Naive B cell (primary cell): Measurements from ENCODE around the gene GPX1. TPM values are rescaled to one million over a fixed set of nuclear protein-coding genes. Genes with fewer than 3 reads are reported as not detected.
"Not testable (repeated sequence)": the region's sequence is repeated elsewhere in the genome, so short reads cannot be mapped to it uniquely, and the experiment has no call there.

ENCODE experiments used
- ATAC-seq, 2 donors: fragments of 150-1000 bp; cut with Tn5 transposase; 2 replicates each; pipeline ENCODE4 v1.10.0; 2021; ENCODE audit warnings: low read depth in 2 of 2, mild to moderate bottlenecking in 2 of 2, moderate library complexity in 2 of 2
- DNase-seq: peaks from one replicate; pipeline ENCODE4 v3.0.0; 2022
- H3K27ac Mint-ChIP-seq, 6 donors: one replicate each; pipeline ENCODE4 v1.8.0; 2020 to 2022; ENCODE audit warnings: mild to moderate bottlenecking in 6 of 6, mixed read lengths in 6 of 6, moderate library complexity in 5 of 6, inconsistent platforms in 2 of 6
- H3K27me3 Mint-ChIP-seq, 3 donors: one replicate each; pipeline ENCODE4 v1.8.0; 2021 to 2022; ENCODE audit warnings: mixed read lengths in 3 of 3, mild to moderate bottlenecking in 1 of 3
- H3K36me3 Mint-ChIP-seq, 2 donors: one replicate each; pipeline ENCODE4 v1.8.0; 2020 to 2022; ENCODE audit warnings: mixed read lengths in 2 of 2, inconsistent platforms in 1 of 2, mild to moderate bottlenecking in 1 of 2
- H3K4me1 Mint-ChIP-seq, 3 donors: one replicate each; pipeline ENCODE4 v1.8.0; 2020 to 2022; ENCODE audit warnings: mixed read lengths in 3 of 3, inconsistent platforms in 1 of 3, mild to moderate bottlenecking in 1 of 3, moderate library complexity in 1 of 3
- H3K4me3 Mint-ChIP-seq, 8 donors: one replicate each; pipeline ENCODE4 v1.8.0; 2020 to 2022; ENCODE audit warnings: mild to moderate bottlenecking in 8 of 8, mixed read lengths in 8 of 8, moderate library complexity in 8 of 8, inconsistent platforms in 2 of 8
- H3K9me3 Mint-ChIP-seq, 7 donors: one replicate each; pipeline ENCODE4 v1.8.0; 2020 to 2022; ENCODE audit warnings: mixed read lengths in 7 of 7, mild to moderate bottlenecking in 5 of 7, inconsistent platforms in 2 of 7, moderate library complexity in 1 of 7
- polyA plus RNA-seq, 6 donors: library from polyadenylated mRNA; unstranded; fragments of 300-500 nt; fragmentation: Illumina TruSeq; gene quantifications; one replicate each; pipeline ENCODE4 v1.2.3, GENCODE V29; 2021; ENCODE audit warnings: low read depth in 6 of 6

The GPX1 gene
- polyA plus RNA-seq, 6 donors from 2014 or later, result 289 to 380 (median 329) TPM

GRCh38 chr3:49351521-49352011 is 6.6 kb downstream of the GPX1 start:
- peaks cover 31 to 69% (median 48%) of the 10 kb centered on the region in 3 donors for H3K4me1 Mint-ChIP-seq
- peaks cover 0 to 6% of the 10 kb centered on the region in 2 donors for H3K36me3 Mint-ChIP-seq
- no peaks in the 10 kb centered on the region for H3K27me3 Mint-ChIP-seq
- peak overlapping the region; percentile 2 to 80 (median 66) for H3K4me3 Mint-ChIP-seq
- ATAC-seq, result peak in 1 of 2 donors; percentile 30
- no peaks in the 10 kb centered on the region for H3K9me3 Mint-ChIP-seq
- DNase-seq, result no peak
- peak overlapping the region; percentile 44 to 86 (median 67) for H3K27ac Mint-ChIP-seq

GRCh38 chr3:49349348-49350114 is 8.6 kb downstream of the GPX1 start:
- Mint-ChIP-seq H3K9me3 (peaks cover 0 to 4% (median 0%) of the 10 kb centered on the region in 7 donors), H3K36me3 (no peaks in the 10 kb centered on the region), H3K27me3 (no peaks in the 10 kb centered on the region), H3K4me1 (peaks cover 34 to 71% (median 51%) of the 10 kb centered on the region in 3 donors), H3K4me3 (peak overlapping the region in 1 of 8 donors; percentile 24), H3K27ac (peak overlapping the region in 1 of 6 donors; percentile 63)
- no peak for ATAC-seq
- DNase-seq, result no peak

GRCh38 chr3:49348361-49348760 is 9.8 kb downstream of the GPX1 start:
- not testable (repeated sequence) for H3K27me3 Mint-ChIP-seq, H3K4me3 Mint-ChIP-seq, H3K36me3 Mint-ChIP-seq, H3K9me3 Mint-ChIP-seq, H3K27ac Mint-ChIP-seq, DNase-seq, ATAC-seq
- H3K4me1 Mint-ChIP-seq, result peaks cover 32 to 68% (median 49%) of the 10 kb centered on the region in 3 donors

GRCh38 chr3:49346797-49347251 is 11.3 kb downstream of the GPX1 start:
- no peak for DNase-seq
- Mint-ChIP-seq H3K4me1 (peaks cover 31 to 68% (median 48%) of the 10 kb centered on the region in 3 donors), H3K27me3 (no peaks in the 10 kb centered on the region), H3K27ac (peak overlapping the region; percentile 76 to 100 (median 98)), H3K36me3 (no peaks in the 10 kb centered on the region), H3K4me3 (peak overlapping the region in 6 of 8 donors; percentile 2 to 83 (median 54)), H3K9me3 (peaks cover 0 to 4% (median 0%) of the 10 kb centered on the region in 7 donors)
- ATAC-seq, result no peak

GRCh38 chr3:49343163-49343562 is 15.0 kb downstream of the GPX1 start:
- DNase-seq, result peak; percentile 49
- ATAC-seq, result no peak
- Mint-ChIP-seq H3K4me3 (peak overlapping the region; percentile 38 to 80 (median 66)), H3K9me3 (peaks cover 0 to 4% (median 0%) of the 10 kb centered on the region in 7 donors), H3K27me3 (no peaks in the 10 kb centered on the region), H3K27ac (peak overlapping the region; percentile 47 to 99 (median 86)), H3K4me1 (peaks cover 51 to 81% (median 76%) of the 10 kb centered on the region in 3 donors), H3K36me3 (no peaks in the 10 kb centered on the region)

GRCh38 chr3:49341996-49342395 is 16.2 kb downstream of the GPX1 start:
- H3K9me3 Mint-ChIP-seq, result peaks cover 0 to 4% (median 0%) of the 10 kb centered on the region in 7 donors

GRCh38 chr3:49339941-49340800 is 18.0 kb downstream of the GPX1 start, which contains the start of gene USP4:
USP4 (minus strand) TSS chr3:49340053; CDS start chr3:49340024, 29 bp downstream.
- Mint-ChIP-seq H3K4me1 (peaks cover 46 to 73% (median 68%) of the 10 kb centered on the region in 3 donors), H3K9me3 (peaks cover 0 to 2% (median 0%) of the 10 kb centered on the region in 7 donors), H3K4me3 (peak within 1 kb of the TSS; percentile 86 to 98 (median 96)), H3K36me3 (no peaks in the 10 kb centered on the region), H3K27me3 (no peaks in the 10 kb centered on the region), H3K27ac (peak within 1 kb of the TSS; percentile 97 to 99 (median 98))
- DNase-seq (peak; percentile 94), ATAC-seq (peak; percentile 83 to 84)

More at GRCh38 chr3:49341996-49342395, 16.2 kb downstream of the GPX1 start:
- no peaks in the 10 kb centered on the region for H3K27me3 Mint-ChIP-seq
- ATAC-seq (no peak), DNase-seq (no peak)
- peaks cover 50 to 79% (median 75%) of the 10 kb centered on the region in 3 donors for H3K4me1 Mint-ChIP-seq
- no peaks in the 10 kb centered on the region for H3K36me3 Mint-ChIP-seq
- H3K4me3 Mint-ChIP-seq, result peak overlapping the region; percentile 40 to 88 (median 76)
- H3K27ac Mint-ChIP-seq, result peak overlapping the region; percentile 82 to 99 (median 96)

GRCh38 chr3:49339581-49339940 is 18.6 kb downstream of the GPX1 start:
- DNase-seq (no peak), ATAC-seq (peak in 1 of 2 donors; percentile 0)
- H3K4me3 Mint-ChIP-seq, result peak overlapping the region; percentile 86 to 98 (median 96)
- H3K9me3 Mint-ChIP-seq, result no peaks in the 10 kb centered on the region
- H3K27ac Mint-ChIP-seq, result peak overlapping the region; percentile 97 to 99 (median 98)
- H3K27me3 Mint-ChIP-seq, result no peaks in the 10 kb centered on the region
- peaks cover 42 to 69% (median 64%) of the 10 kb centered on the region in 3 donors for H3K4me1 Mint-ChIP-seq
- no peaks in the 10 kb centered on the region for H3K36me3 Mint-ChIP-seq

GRCh38 chr3:49333916-49334633 is 24.1 kb downstream of the GPX1 start:
- peaks cover 4 to 5% of the 10 kb centered on the region in 2 donors for H3K36me3 Mint-ChIP-seq
- DNase-seq (no peak), ATAC-seq (no peak)
- no peaks in the 10 kb centered on the region for H3K27me3 Mint-ChIP-seq
- peaks cover 10 to 26% (median 18%) of the 10 kb centered on the region in 3 donors for H3K4me1 Mint-ChIP-seq
- H3K9me3 Mint-ChIP-seq, result no peaks in the 10 kb centered on the region
- H3K27ac Mint-ChIP-seq, result no peak overlapping the region
- peak overlapping the region in 1 of 8 donors; percentile 15 for H3K4me3 Mint-ChIP-seq

GRCh38 chr3:49333091-49333490 is 25.1 kb downstream of the GPX1 start:
- no peaks in the 10 kb centered on the region for H3K9me3 Mint-ChIP-seq

GRCh38 chr3:49329186-49329585 is 29.0 kb downstream of the GPX1 start:
- Mint-ChIP-seq H3K27ac (no peak overlapping the region), H3K27me3 (no peaks in the 10 kb centered on the region), H3K36me3 (peaks cover 8 to 20% of the 10 kb centered on the region in 2 donors), H3K4me3 (no peak overlapping the region), H3K9me3 (no peaks in the 10 kb centered on the region), H3K4me1 (peaks cover 0 to 7% (median 3%) of the 10 kb centered on the region in 3 donors)
- DNase-seq, result no peak
- ATAC-seq, result no peak

More at GRCh38 chr3:49333091-49333490, 25.1 kb downstream of the GPX1 start:
- DNase-seq (no peak), ATAC-seq (no peak)
- peaks cover 7 to 16% (median 8%) of the 10 kb centered on the region in 3 donors for H3K4me1 Mint-ChIP-seq
- H3K4me3 Mint-ChIP-seq, result no peak overlapping the region
- H3K27me3 Mint-ChIP-seq, result no peaks in the 10 kb centered on the region
- no peak overlapping the region for H3K27ac Mint-ChIP-seq
- peaks cover 4 to 5% of the 10 kb centered on the region in 2 donors for H3K36me3 Mint-ChIP-seq

- not testable (repeated sequence) for H3K4me1 Mint-ChIP-seq, DNase-seq, H3K4me3 Mint-ChIP-seq, H3K9me3 Mint-ChIP-seq, H3K27me3 Mint-ChIP-seq, ATAC-seq
- H3K36me3 Mint-ChIP-seq, result peaks cover 8 to 27% of the 10 kb centered on the region in 2 donors
- peak overlapping the region in 2 of 6 donors; percentile 22 to 34 for H3K27ac Mint-ChIP-seq
Measured at GRCh38 chr3:49328350-49328749, 29.8 kb downstream of the GPX1 start.
